Activated CD4-positive, alpha-beta T cell treated with anti-CD3 and anti-CD28 coated beads for 48 hours (primary cell): ENCODE results near the gene TMEM39B.
"Not testable (repeated sequence)": the region's sequence is repeated elsewhere in the genome, so short reads cannot be mapped to it uniquely, and the experiment has no call there.

Experiments
- DNase-seq: peaks from one replicate; pipeline ENCODE4 v3.0.0-alpha.2; 2020

Gene TMEM39B

GRCh38 chr1:32072622-32073298 lies at the start of gene TMEM39B:
TMEM39B (plus strand) TSS chr1:32072939; CDS start chr1:32073048, 109 bp downstream.
- peak; percentile 97 for DNase-seq

GRCh38 chr1:32023351-32023750 lies 49.4 kb upstream of the TMEM39B start:
- no peak for DNase-seq

GRCh38 chr1:32025515-32025914 lies 47.2 kb upstream of the TMEM39B start:
- no peak for DNase-seq

- DNase-seq = no peak
Measured at GRCh38 chr1:32028746-32029145, 44.0 kb upstream of the TMEM39B start.

GRCh38 chr1:32031578-32032274 lies 41.0 kb upstream of the TMEM39B start:
- DNase-seq = no peak

DNA sequence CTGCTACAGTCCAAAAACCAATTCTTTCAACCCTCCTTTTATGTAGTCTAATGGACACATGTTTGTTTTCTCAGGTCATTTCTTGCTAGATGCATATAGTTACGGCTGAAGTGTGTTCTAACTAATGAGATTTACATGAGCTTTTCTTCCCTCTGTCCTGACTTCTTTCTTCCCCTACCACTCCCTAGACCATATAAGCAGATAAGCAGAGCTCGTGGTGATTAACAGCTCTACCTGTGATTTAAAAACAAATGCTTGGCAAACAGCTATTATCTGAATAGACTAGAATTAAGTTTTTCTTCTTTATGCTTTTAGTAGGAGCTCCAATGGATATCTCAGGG lies 40.5 kb upstream of the TMEM39B start:
- DNase-seq = no peak

DNA sequence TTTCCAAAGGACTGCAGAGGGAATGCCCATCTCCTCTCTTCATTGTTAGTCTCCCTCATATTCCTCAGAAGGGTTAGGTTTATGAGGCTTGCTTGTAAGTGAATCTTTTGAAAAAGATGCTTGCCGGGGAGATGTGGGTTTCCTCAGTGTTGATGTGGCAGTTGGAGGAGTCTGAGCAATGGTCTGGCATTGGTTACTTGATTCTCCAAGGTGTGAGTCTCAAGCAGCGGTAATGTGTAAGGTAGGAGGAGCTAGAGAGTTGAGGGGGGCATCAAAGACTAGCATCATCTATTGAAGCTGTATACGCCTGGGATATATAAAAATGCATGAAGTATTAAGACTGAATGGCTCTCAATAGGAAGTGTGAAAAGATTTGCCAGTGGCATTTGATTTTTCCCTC lies 37.6 kb upstream of the TMEM39B start:
- DNase-seq = no peak

- no peak for DNase-seq
Measured at GRCh38 chr1:32040711-32041110, 32.0 kb upstream of the TMEM39B start.

GRCh38 chr1:32042330-32042729 lies 30.4 kb upstream of the TMEM39B start:
- no peak for DNase-seq

DNA sequence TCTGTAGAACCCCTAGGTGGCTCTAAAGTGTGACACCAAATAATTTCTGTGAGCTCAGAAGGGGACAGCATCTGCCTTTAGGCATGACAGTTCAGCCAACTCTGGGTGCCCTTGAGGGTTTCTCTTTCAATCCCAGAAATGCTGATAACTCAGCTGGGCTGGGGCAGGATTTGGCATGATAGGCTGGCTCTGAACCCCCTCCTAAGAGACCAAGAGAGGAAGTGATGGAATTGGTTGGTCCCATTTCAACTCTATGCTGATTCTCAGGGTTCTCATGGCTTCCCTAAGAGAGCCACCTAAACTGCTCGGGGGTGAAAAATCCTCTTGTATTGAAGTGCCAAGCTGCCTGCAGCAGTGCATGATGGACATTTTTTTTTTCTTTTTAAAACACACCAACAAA lies 28.5 kb upstream of the TMEM39B start:
- no peak for DNase-seq

GRCh38 chr1:32045772-32046171 lies 27.0 kb upstream of the TMEM39B start:
- no peak for DNase-seq

- DNase-seq = no peak
Measured at GRCh38 chr1:32047701-32048100, 25.0 kb upstream of the TMEM39B start.

DNA sequence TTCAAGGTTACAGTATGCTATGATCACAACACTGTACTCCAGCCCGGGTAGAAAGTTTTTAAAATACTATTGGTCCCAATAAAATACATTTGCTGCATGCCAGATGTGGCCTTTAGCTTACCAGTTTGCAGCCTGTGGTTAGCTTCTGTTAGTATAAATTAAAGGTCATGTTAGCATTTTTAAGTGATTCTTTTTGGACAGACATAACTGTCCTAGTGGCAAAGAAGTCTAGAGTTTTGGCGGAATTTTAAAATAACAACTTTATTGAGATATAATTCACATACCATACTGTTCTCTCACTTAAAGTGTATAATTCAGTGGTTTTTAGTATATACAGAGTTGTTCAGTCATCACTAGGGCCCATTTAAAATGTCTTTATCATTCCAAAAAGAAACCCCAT lies 24.3 kb upstream of the TMEM39B start:
- no peak for DNase-seq

GRCh38 chr1:32051706-32052105 lies 21.0 kb upstream of the TMEM39B start:
- no peak for DNase-seq

DNA sequence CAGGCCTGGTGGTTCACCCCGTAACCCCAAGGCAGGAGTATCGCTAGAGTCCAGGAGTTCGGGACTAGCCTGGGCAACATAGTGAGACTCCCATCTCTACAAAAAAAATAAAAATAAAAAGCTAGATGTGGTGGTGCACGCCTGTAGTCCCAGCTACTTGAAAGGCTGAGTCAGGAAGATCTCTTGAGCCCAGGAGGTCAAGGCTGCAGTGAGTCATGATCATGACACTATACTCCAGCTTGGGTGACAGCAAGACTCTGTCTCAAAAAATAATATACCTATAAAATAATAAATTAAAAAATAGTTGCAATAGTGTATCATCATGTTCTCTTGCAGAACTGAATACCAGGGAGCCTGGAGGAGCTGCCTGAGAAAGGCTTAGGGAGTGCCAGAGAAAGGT lies 19.9 kb upstream of the TMEM39B start:
- no peak for DNase-seq

GRCh38 chr1:32055416-32055815 lies 17.3 kb upstream of the TMEM39B start:
- DNase-seq = no peak

DNA sequence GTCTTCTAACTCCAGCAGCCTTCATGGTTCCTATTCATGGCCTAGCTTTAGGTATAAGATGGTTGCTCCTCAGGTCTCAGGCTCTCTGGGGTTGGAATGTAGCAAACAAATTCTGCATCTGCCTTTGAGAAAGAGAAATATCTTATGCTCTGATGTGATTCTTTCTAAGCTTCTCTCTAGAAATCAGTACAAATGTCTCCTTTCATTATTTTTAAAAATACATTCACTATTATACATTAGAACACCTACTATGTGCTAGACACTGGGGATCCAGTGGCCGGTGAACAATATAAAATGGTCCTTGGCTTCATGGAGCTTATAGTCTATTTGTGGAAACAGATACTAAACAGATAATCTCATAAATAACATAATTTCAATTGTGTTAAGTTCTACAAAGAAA lies 16.1 kb upstream of the TMEM39B start:
- no peak for DNase-seq

DNA sequence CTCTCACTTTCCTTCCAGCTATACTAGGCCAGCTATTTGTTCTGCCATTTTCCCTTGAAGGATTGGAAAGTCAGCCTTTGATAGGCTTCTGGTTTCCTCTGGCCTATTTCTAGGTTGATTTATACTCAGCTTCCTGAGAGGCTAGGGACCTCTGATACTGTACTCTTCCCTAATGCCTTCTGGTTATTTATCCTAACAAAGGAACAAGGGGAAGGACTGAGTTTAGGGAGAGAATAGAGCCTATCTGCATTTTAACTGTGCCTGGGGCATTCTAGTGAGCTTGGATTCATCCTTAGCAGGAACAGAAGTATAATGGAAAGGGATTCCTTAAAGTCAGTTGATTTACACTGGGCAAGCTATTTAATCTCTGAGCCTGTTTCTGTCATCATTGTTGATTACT lies 11.8 kb upstream of the TMEM39B start:
- DNase-seq = no peak

- no peak for DNase-seq
Measured at GRCh38 chr1:32062867-32063230, 9.9 kb upstream of the TMEM39B start.

- DNase-seq = no peak
Measured at GRCh38 chr1:32063261-32063681, 9.5 kb upstream of the TMEM39B start.

- not testable (repeated sequence) for DNase-seq
Measured at GRCh38 chr1:32065613-32066488, 6.9 kb upstream of the TMEM39B start.

DNA sequence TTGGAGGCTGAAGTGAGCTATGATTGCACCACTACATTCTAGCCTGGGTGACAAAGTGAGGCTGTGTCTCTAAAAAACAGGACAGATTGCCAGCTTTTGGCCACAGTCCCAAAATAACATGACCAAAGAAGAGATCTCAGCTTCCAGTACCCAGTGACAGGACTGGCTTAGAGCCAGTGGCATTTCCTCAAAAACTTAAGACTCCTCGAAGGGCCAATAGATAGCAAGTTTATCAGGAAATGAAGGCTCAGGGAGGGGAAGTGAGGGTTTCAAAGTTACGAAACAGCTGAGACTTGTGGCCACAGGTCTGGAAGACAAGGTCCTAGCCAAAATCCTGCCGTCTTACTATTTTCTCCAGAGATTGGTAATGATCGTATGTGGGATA lies 6.3 kb upstream of the TMEM39B start:
- DNase-seq = no peak

- no peak for DNase-seq
Measured at GRCh38 chr1:32068957-32069588, 3.7 kb upstream of the TMEM39B start.
